B cell (primary cell): ENCODE measurements around the gene PPP1R9A.

Source experiments
- CTCF ChIP-seq: fragments of 200-600 bp; IDR thresholded peaks from one replicate; pipeline ENCODE4 v1.8.0; 2022; ENCODE audit warnings: antibody characterized with exemption, mild to moderate bottlenecking
- EZH2 ChIP-seq: IDR thresholded peaks from 2 replicates; pipeline ENCODE4 v1.6.1; 2012; ENCODE audit warnings: borderline replicate concordance, low read depth, mild to moderate bottlenecking, moderate library complexity, low read length; ENCODE audit not compliant: insufficient read depth, poor library complexity, severe bottlenecking

GRCh38 chr7:95089414-95090315 is 182.3 kb downstream of the PPP1R9A start:
- TF ChIP-seq CTCF (no peak), EZH2 (no peak)
